HG03095 (cell line): ENCODE measurements around the gene DNAAF1.
"Not testable (repeated sequence)": the region's sequence is repeated elsewhere in the genome, so short reads cannot be mapped to it uniquely, and the experiment has no call there.

ENCODE experiments used
- ATAC-seq: cut with Tn5 transposase; IDR thresholded peaks from one replicate; pipeline ENCODE4 v1.9.1; 2021; ENCODE audit warnings: moderate library complexity; ENCODE audit not compliant: unreplicated experiment

The DNAAF1 gene

DNA sequence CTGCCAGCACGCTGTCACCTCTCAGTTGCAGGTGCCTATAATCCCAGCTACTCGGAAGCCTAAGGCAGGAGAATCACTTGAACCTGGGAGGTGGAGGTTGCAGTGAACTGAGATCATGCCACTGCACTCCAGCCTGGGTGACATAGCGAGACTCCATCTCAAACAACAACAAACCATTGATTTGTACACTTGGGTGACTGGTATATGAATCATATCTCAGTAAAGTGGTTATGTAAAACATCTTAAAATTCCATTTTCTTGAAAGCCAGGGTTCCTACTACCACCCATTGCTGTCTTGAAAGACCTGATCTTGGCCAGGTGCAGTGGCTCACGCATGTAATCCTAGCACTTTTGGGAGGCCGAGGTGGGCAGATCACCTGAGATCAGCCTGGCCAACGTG lies 60.0 kb downstream of the DNAAF1 start:
- not testable (repeated sequence) for ATAC-seq

GRCh38 chr16:84205976-84206691 lies 61.0 kb downstream of the DNAAF1 start:
- no peak for ATAC-seq

DNA sequence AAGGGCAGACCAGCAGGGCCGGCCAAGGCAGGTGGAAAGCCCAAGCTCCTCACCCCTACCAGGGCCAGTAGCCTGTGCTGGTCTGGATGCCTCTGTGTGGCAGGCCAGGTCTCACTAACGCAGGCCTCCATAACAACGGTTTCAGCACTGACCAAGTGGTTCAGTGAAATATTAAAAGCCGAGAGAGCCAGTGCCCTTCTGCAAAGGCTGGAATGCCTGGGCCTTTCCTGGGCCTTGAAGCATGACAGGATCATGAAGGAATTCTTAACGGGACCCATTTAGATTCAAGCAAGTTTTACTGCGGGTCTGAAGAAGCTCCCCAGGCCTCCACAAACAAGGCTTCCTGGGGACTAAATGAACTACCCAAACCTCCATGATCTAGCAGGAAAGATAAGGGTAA lies 62.1 kb downstream of the DNAAF1 start:
- no peak for ATAC-seq

GRCh38 chr16:84207879-84208278 lies 62.8 kb downstream of the DNAAF1 start:
- ATAC-seq = no peak

- no peak for ATAC-seq
Observed at GRCh38 chr16:84209989-84210388, 64.9 kb downstream of the DNAAF1 start.

- no peak for ATAC-seq
Observed at GRCh38 chr16:84212154-84212553, 67.0 kb downstream of the DNAAF1 start.

- no peak for ATAC-seq
Observed at GRCh38 chr16:84212631-84213030, 67.5 kb downstream of the DNAAF1 start.

DNA sequence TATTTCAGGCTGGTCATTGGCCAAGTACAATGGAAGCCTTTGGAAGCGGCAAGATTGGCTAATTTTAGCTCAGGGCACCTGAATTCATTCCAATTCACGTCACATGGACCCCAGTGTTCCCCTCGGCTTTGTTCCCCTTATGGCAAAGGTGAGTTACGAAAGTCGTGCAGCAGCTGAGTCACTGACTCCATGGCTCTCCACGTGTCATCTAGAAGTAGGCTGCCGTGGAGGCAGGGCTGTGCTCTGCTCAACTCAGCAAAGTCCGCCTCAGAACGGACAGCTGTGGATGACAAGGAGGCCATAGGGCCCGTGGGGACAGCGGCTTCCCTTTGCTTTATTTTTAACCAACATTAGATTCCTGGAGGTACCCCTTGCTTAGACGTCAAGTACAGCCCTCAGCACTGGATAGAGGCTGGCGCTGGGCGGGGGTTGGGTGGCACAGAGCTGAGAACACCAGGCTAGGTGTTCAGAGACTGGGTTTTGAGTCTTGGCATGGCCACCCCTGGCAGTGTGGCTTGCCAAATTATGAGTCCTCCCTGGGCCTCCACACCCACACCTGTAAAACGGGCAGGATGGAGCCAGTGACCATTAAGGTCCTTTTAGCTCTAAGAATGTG lies 69.5 kb downstream of the DNAAF1 start:
- no peak for ATAC-seq

GRCh38 chr16:84215531-84215930 lies 70.4 kb downstream of the DNAAF1 start:
- no peak for ATAC-seq

DNA sequence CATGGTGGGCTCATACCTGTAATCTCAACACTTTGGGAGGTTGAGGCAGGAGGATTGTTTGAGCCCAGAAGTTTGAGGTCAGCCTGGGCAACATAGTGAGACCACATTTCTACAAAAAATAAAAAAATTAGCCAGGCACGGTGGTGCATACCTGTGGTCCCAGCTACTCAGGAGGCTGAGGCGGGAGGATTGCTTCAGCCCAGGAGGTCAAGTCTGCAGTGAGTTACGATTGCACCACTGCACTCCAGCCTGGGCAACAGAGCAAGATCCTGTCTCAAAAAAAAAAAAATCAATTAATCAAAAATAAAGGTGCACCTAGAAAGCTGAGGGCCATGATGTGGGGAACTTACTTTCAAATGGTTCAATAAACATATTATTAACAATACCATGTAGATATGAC lies 71.0 kb downstream of the DNAAF1 start:
- not testable (repeated sequence) for ATAC-seq

DNA sequence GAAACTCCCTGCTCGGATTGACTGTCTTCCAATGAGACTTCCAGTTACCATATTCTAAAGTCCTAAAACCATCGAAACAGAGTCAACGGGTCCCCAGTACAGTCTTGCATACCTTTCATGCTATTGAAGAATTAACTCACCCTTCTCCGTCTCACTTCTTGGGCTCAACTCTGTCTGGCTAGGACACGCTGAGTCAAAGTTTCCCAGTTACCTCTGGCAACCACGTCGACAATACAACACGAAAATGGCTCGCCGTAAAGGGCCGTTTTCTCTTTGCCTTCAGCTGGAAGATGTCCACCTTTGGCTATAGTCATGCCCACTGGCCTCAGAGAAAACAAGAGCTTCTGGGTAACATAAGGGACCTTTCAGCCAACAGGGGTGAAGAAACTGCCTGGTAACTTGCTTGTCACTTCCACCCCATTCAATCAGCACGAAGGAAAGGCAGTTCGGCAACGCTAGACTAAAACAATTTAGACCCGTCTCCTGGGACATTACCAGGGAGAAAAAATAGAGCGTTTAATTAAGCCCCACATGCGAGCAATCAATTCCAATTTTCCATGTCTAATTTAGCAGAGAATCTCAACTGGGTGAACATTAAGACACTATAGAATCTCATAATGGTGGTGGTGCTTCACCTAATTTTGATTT lies 73.2 kb downstream of the DNAAF1 start:
- no peak for ATAC-seq

DNA sequence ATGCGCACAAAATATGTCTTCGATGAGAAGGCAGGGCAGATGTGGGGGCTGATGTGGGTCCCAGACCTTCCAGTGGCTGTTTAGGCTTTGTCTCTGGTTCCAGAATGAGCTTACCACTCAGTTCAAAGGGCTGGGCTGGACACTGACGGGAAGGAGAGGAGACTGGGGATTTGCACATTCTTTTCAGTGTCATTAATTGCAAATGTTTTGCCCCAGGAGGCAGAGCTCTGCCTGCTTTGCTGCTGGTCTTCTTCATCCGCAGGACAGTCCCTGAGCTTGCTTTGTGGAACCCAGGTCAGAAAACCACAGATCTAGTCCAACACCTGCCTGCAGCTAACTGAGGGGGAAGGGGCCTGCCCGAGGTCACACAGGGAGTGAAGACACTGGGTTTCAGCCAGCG lies 73.8 kb downstream of the DNAAF1 start:
- no peak for ATAC-seq

DNA sequence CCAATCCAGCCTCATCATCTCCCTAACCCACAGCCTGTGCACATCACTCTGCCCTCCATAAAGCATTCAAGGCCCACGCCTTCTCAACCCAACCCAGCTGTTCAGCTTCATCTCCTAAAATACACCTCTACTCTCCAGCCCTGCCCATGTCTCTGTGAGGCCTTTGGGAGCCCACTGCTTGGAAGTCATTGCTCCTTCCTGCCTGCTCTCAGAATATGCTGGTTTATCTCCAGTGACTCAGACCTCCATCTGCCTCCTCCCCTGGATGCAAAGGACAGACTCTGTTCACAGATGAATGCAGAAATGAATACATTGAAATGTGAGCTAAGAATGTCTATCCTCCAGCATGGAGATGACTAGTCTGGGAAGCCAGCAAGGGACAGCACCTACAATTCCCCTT lies 75.7 kb downstream of the DNAAF1 start:
- no peak for ATAC-seq

DNA sequence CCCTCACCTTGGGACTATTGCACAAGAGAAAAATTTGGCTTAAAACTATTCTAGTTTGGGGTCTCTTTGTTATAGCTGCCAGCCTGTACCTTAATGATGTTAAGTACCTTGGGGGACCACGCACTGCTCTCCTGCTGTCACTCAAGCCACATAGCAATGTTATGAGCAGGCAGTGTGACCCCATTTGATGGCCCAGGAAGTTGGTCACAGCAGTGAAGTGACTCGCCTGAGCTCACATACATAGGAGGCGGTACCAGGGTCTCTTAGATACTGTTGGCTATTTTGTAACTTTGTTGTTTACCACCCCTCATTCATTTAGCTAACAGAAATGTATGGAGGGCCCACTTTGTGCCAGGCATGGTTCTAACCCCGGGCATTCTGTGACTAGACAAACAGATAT lies 78.3 kb downstream of the DNAAF1 start:
- ATAC-seq = no peak

DNA sequence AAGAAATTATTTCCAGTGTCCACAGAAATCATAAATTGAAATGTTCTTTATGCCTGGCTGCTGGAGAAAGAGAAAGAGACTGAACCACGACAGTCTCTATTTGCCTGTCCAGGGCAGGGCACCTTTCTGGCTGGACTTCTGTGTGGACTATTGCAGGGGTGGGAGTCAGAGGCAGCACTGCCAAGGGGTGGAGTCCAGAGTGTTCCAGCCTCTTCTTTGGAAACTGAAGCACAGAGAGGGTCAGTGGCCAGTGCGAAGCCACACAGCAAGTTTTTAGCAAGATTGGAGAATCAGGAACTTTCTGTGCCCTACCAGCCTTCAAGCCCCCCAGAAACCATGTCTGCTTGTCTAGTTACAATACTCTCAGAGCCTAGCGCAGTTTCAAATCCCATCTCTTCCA lies 79.4 kb downstream of the DNAAF1 start:
- no peak for ATAC-seq

DNA sequence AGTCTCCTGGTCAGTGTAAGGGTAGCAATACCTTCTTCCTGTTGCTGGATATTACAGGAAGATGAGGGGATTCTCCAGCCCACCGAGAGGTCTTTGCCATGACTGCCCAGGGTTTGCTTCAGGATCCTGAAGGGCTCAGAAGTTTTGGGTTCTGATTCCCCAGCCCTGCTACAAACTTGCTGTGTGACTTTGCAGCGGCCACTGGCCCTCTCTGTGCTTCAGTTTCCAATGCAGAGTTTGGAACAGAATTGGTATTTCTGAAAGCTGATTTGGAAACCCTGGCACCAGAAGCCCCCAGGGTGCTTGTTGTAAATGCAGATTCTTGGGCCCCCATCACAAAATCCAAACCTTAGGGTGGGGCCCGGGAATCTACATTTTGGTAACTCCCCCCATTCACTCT lies 80.0 kb downstream of the DNAAF1 start:
- no peak for ATAC-seq

DNA sequence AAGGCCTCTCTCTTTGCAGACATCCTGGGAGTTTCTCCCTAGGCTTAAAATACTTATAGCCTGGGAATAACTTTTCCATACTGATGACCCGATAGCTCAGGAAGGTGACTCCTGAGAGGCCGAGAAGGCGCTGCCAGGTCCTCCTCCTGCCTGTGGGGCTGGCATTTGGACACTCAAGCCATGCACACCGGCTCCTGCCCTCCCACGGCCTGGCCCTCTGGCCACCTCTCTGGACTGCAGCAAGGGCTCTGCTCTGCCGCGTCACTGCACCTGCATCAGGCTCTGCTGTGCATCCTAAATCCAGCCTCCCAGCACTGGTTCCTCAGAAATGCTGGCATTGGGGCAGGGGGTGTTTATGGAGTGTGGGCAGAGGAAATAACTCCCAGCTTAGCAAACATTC lies 80.5 kb downstream of the DNAAF1 start:
- no peak for ATAC-seq

DNA sequence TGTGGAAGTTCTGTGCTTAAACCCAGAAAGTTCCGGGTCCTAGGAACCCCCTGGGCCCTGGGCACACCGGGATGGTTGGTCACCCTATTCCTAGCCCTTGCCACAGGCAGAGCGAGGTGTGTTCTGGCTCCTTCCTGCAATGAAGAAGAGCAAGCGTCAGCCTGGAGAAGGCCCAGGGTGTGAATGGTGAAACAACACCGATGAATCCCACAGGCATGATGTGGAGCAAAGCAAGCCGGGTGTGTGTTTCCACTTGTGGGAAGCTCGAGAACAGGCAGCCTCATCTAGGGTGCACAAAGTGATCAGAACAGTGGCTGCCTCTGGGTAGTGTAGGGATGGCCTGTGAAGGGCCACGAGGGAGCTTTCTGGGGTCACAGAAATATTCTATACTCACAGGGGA lies 80.9 kb downstream of the DNAAF1 start:
- ATAC-seq = no peak
